Measurements from ENCODE around the gene KCNG4. TPM values are rescaled to one million over a fixed set of nuclear protein-coding genes. Genes with fewer than 3 reads are reported as not detected.
"Not testable (repeated sequence)": the region's sequence is repeated elsewhere in the genome, so short reads cannot be mapped to it uniquely, and the experiment has no call there.

Gene KCNG4
- polyA plus RNA-seq, 1 donor (not counting 4 experiments of a cell fraction or from before 2014, with no cell fraction given), result not detected

- no peaks in the 10 kb centered on the region for H3K9me3 ChIP-seq (ENCODE audit: control insufficient read depth, low read depth, low read length)
- TF ChIP-seq CTCF (optimal IDR thresholded peaks at IDR 0.05 in 1 of 3, IDR thresholded peaks at IDR 0.05 in 1 of 3, conservative IDR thresholded peaks at IDR 0.05 in 1 of 3; ENCODE audit: extremely low read depth in 1 of 3, insufficient read depth in 2 of 3, low read length in 3 of 3), result no peak
- TF ChIP-seq EZH2 (IDR thresholded peaks at IDR 0.05; ENCODE audit: low read length), result no peak
- no peaks in the 10 kb centered on the region for H3K4me1 ChIP-seq (ENCODE audit: control insufficient read depth, extremely low read depth, insufficient read depth, low read length)
- FAIRE-seq, result no peak
- peaks cover 7% of the 10 kb centered on the region for H3K27me3 ChIP-seq (ENCODE audit: control insufficient read depth, extremely low read depth, insufficient read depth, low read length)
- dilution Hi-C loops (cut with MboI; ENCODE audit: extremely low pct_ligation_motif_present, low sequenced_read_pairs), result no loop called here
- no peaks in the 10 kb centered on the region for H4K20me1 ChIP-seq (ENCODE audit: control insufficient read depth, extremely low read depth, insufficient read depth, low read length)
- H3K9ac ChIP-seq (ENCODE audit: control insufficient read depth, extremely low read depth, insufficient read depth, low read length), result no peak overlapping the region
- H2AFZ ChIP-seq (ENCODE audit: control insufficient read depth, low read length), result no peak overlapping the region
- H3K9me1 ChIP-seq (ENCODE audit: control insufficient read depth, extremely low read depth, insufficient read depth, low read length), result no peaks in the 10 kb centered on the region
- H3K27ac ChIP-seq (ENCODE audit: control insufficient read depth, insufficient read depth, low read length), result no peak overlapping the region
- no peak overlapping the region for H3K4me3 ChIP-seq (ENCODE audit: control insufficient read depth in 2 of 3, extremely low read depth in 1 of 3, insufficient read depth in 2 of 3, low read depth in 1 of 3, low read length in 3 of 3)
- H3K36me3 ChIP-seq (ENCODE audit: control insufficient read depth in 2 of 2, extremely low read depth in 1 of 2, insufficient read depth in 2 of 2, low read length in 2 of 2), result no peaks in the 10 kb centered on the region
- H3K79me2 ChIP-seq (ENCODE audit: control insufficient read depth, insufficient read depth, low read length), result no peaks in the 10 kb centered on the region
- no peak for DNase-seq (ENCODE audit: low read depth, low spot score)
- H3K4me2 ChIP-seq (ENCODE audit: control insufficient read depth, extremely low read depth, insufficient read depth, low read depth, low read length), result no peak overlapping the region
Observed at GRCh38 chr16:84218176-84218823, 21.5 kb downstream of the KCNG4 start.

GRCh38 chr16:84216144-84216543, 23.7 kb downstream of the KCNG4 start:
- H3K9me3 ChIP-seq (ENCODE audit: control insufficient read depth, low read depth, low read length); H3K9me1 ChIP-seq (ENCODE audit: control insufficient read depth, extremely low read depth, insufficient read depth, low read length); H4K20me1 ChIP-seq (ENCODE audit: control insufficient read depth, extremely low read depth, insufficient read depth, low read length); H3K9ac ChIP-seq (ENCODE audit: control insufficient read depth, extremely low read depth, insufficient read depth, low read length); H3K27ac ChIP-seq (ENCODE audit: control insufficient read depth, insufficient read depth, low read length); DNase-seq (ENCODE audit: low read depth, low spot score); H3K4me2 ChIP-seq (ENCODE audit: control insufficient read depth, extremely low read depth, insufficient read depth, low read depth, low read length); H3K27me3 ChIP-seq (ENCODE audit: control insufficient read depth, extremely low read depth, insufficient read depth, low read length); H3K4me1 ChIP-seq (ENCODE audit: control insufficient read depth, extremely low read depth, insufficient read depth, low read length); H3K4me3 ChIP-seq (ENCODE audit: control insufficient read depth in 2 of 3, extremely low read depth in 1 of 3, insufficient read depth in 2 of 3, low read depth in 1 of 3, low read length in 3 of 3); dilution Hi-C loops (cut with MboI; ENCODE audit: extremely low pct_ligation_motif_present, low sequenced_read_pairs); FAIRE-seq; H3K79me2 ChIP-seq (ENCODE audit: control insufficient read depth, insufficient read depth, low read length); H3K36me3 ChIP-seq (ENCODE audit: control insufficient read depth in 2 of 2, extremely low read depth in 1 of 2, insufficient read depth in 2 of 2, low read length in 2 of 2); H2AFZ ChIP-seq (ENCODE audit: control insufficient read depth, low read length): not testable (repeated sequence)

- no peaks in the 10 kb centered on the region for H3K9me1 ChIP-seq (ENCODE audit: control insufficient read depth, extremely low read depth, insufficient read depth, low read length)
- no peaks in the 10 kb centered on the region for H3K36me3 ChIP-seq (ENCODE audit: control insufficient read depth in 2 of 2, extremely low read depth in 1 of 2, insufficient read depth in 2 of 2, low read length in 2 of 2)
- H3K27me3 ChIP-seq (ENCODE audit: control insufficient read depth, extremely low read depth, insufficient read depth, low read length), result peaks cover 7% of the 10 kb centered on the region
- FAIRE-seq (no peak), DNase-seq (ENCODE audit: low read depth, low spot score) (no peak)
- no peak overlapping the region for H3K4me2 ChIP-seq (ENCODE audit: control insufficient read depth, extremely low read depth, insufficient read depth, low read depth, low read length)
- TF ChIP-seq EZH2 (IDR thresholded peaks at IDR 0.05; ENCODE audit: low read length) (no peak), CTCF (optimal IDR thresholded peaks at IDR 0.05 in 1 of 3, IDR thresholded peaks at IDR 0.05 in 1 of 3, conservative IDR thresholded peaks at IDR 0.05 in 1 of 3; ENCODE audit: extremely low read depth in 1 of 3, insufficient read depth in 2 of 3, low read length in 3 of 3) (no peak)
- H3K4me3 ChIP-seq (ENCODE audit: control insufficient read depth in 2 of 3, extremely low read depth in 1 of 3, insufficient read depth in 2 of 3, low read depth in 1 of 3, low read length in 3 of 3), result no peak overlapping the region
- H3K27ac ChIP-seq (ENCODE audit: control insufficient read depth, insufficient read depth, low read length), result no peak overlapping the region
- H3K9ac ChIP-seq (ENCODE audit: control insufficient read depth, extremely low read depth, insufficient read depth, low read length), result no peak overlapping the region
- H2AFZ ChIP-seq (ENCODE audit: control insufficient read depth, low read length), result no peak overlapping the region
- H3K9me3 ChIP-seq (ENCODE audit: control insufficient read depth, low read depth, low read length), result no peaks in the 10 kb centered on the region
- H4K20me1 ChIP-seq (ENCODE audit: control insufficient read depth, extremely low read depth, insufficient read depth, low read length), result no peaks in the 10 kb centered on the region
- H3K4me1 ChIP-seq (ENCODE audit: control insufficient read depth, extremely low read depth, insufficient read depth, low read length), result no peaks in the 10 kb centered on the region
- dilution Hi-C loops (cut with MboI; ENCODE audit: extremely low pct_ligation_motif_present, low sequenced_read_pairs), result no loop called here
- H3K79me2 ChIP-seq (ENCODE audit: control insufficient read depth, insufficient read depth, low read length), result no peaks in the 10 kb centered on the region
Observed at GRCh38 chr16:84215531-84215930, 24.3 kb downstream of the KCNG4 start.

Data from keratinocyte (primary cell).